ENCODE measurements around the gene NPIPA5. TPM values are rescaled to one million over a fixed set of nuclear protein-coding genes. Genes with fewer than 3 reads are reported as not detected.
"Not testable (repeated sequence)": the region's sequence is repeated elsewhere in the genome, so short reads cannot be mapped to it uniquely, and the experiment has no call there.

Gene NPIPA5
- 10 to 100 TPM; 10.4 to 35.5 (median 17.5) TPM for total RNA-seq

DNA sequence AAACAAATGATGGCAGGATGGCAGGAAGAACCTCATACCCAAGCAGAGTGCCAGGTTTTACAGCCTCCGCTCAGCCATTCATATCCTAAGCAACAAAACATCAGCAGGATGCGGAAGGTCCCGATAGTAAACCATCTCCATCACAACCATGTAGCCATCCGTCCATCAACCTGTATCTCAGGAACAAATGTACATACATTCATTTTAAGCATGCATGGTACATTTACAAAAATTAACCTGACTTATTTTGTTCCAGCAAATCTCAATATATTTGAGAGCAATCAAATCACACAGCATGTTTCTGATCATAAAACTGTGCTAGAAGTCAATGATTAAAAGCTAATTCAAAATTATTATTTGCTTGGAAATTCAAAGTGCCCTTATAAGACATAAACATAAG, at the start of gene NPIPA5:
TSS of gene NPIPA5 (minus strand) at position 101 of the 400 bp plus-strand sequence. CDS start at position 101, 0 bp downstream.
- H3K4me3 ChIP-seq; H3K9me3 ChIP-seq; intact Hi-C loops (cut with DNase I); H3K27me3 ChIP-seq; H3K4me1 ChIP-seq; H3K36me3 ChIP-seq; H3K27ac ChIP-seq (replicated peaks in 1 of 4); DNase-seq (ENCODE audit: extremely low spot score): not testable (repeated sequence)
- WGBS: no CpG with 5 or more reads among the region's 4 CpGs

DNA sequence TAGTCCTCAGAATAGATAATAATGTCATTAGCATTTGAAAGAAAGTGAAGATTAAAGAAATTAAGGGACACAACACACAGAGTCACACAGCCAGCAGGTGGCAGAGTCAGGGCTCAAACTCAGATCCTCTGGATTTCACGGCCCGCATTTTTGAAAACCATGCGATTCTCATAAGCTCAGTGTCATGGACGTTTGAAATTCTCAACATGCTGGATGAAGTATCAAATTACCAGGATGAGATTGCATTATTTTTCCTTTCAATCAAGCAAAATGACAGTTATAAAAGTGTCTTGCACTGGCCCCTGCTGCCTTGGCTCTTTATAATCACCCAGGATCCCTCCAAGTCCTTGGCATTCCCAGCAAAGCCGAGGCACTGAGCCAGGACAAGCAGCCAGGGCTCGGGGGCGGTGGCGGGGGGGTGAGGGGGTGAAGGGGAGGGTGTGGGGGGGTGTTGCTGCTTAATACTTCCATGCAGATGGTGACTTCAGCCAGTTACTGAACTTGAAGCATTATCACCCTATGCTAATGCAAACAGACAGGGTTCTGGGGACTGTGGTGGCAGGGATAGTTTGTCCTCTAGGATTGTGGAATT, 49.6 kb upstream of the NPIPA5 start:
- 18% methylated on average over 8 of the region's 8 CpGs for WGBS
- intact Hi-C loops (cut with DNase I): loop anchor here (10.0 kb wide), 1 partner anchor 187 kb away; no protein-coding TSS in a partner anchor
- Histone ChIP-seq H3K27me3 (no peaks in the 10 kb centered on the region), H3K4me3 (peak overlapping the region; percentile 13 to 36 (median 26)), H3K4me1 (peaks cover 6 to 15% (median 12%) of the 10 kb centered on the region in 4 donors), H3K36me3 (no peaks in the 10 kb centered on the region), H3K9me3 (no peaks in the 10 kb centered on the region), H3K27ac (replicated peaks in 1 of 4) (peak overlapping the region; percentile 3 to 61 (median 52))
- TF ChIP-seq POLR2AphosphoS5 (IDR thresholded peaks at IDR 0.05) (peak; percentile 37 to 59), EP300 (IDR thresholded peaks at IDR 0.05) (no peak)
- TF ChIP-seq, protein P1, sequence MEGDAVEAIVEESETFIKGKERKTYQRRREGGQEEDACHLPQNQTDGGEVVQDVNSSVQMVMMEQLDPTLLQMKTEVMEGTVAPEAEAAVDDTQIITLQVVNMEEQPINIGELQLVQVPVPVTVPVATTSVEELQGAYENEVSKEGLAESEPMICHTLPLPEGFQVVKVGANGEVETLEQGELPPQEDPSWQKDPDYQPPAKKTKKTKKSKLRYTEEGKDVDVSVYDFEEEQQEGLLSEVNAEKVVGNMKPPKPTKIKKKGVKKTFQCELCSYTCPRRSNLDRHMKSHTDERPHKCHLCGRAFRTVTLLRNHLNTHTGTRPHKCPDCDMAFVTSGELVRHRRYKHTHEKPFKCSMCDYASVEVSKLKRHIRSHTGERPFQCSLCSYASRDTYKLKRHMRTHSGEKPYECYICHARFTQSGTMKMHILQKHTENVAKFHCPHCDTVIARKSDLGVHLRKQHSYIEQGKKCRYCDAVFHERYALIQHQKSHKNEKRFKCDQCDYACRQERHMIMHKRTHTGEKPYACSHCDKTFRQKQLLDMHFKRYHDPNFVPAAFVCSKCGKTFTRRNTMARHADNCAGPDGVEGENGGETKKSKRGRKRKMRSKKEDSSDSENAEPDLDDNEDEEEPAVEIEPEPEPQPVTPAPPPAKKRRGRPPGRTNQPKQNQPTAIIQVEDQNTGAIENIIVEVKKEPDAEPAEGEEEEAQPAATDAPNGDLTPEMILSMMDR (IDR thresholded peaks at IDR 0.05): peak; percentile 68 to 84 (median 70)
- DNase-seq (ENCODE audit: extremely low spot score): no peak

DNA sequence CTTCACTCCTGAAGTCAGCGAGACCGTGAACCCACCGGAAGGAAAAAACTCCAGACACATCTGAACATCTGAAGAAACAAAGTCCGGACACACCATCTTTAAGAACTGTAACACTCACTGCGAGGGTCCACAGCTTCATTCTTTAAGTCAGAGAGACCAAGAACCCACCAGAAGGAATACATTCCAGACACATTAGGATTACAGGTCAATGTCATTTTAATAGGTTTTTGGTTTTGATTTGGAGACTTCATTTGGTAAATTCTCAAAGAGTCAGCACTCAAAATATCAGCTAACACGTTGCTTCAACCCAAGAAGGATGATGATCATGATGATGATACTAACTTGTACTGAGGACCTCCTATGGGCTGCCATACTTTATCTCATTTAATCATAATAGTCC, 48.7 kb upstream of the NPIPA5 start:
- H3K27me3 ChIP-seq: no peaks in the 10 kb centered on the region
- no peak overlapping the region for H3K4me3 ChIP-seq
- no peaks in the 10 kb centered on the region for H3K36me3 ChIP-seq
- peaks cover 6 to 15% (median 12%) of the 10 kb centered on the region in 4 donors for H3K4me1 ChIP-seq
- no peak for DNase-seq (ENCODE audit: extremely low spot score)
- intact Hi-C loops (cut with DNase I): loop anchor here (10.0 kb wide), 1 partner anchor 188 kb away; no protein-coding TSS in a partner anchor
- no peak for TF ChIP-seq POLR2A (IDR thresholded peaks at IDR 0.05; ENCODE audit: low read depth)
- TF ChIP-seq, protein P1 (IDR thresholded peaks at IDR 0.05): no peak
- no peak for TF ChIP-seq EP300 (IDR thresholded peaks at IDR 0.05)
- no peak for TF ChIP-seq POLR2AphosphoS5 (IDR thresholded peaks at IDR 0.05)
- WGBS: 74% methylated on average over 6 of the region's 6 CpGs
- H3K27ac ChIP-seq (replicated peaks in 1 of 4): no peak overlapping the region
- no peaks in the 10 kb centered on the region for H3K9me3 ChIP-seq

DNA sequence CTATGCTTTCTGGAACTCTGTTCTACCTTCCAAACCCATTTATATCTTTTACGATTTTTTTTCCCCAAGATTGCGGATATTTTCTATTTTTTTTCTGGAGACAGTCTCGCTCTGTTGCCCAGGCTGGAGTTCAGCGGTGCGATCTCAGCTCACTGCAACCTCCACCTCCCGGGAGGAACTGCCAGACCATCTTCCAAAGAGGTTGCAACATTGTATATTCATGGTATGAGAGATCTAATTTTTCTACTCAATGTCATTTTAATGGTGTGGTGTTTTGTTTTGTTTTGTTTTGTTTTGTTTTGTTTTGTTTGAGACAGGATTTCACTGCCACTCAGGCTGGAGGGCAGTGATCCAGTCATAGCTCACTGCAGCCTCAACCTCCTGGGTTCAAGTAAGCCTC, 47.8 kb upstream of the NPIPA5 start:
- Histone ChIP-seq H3K27ac (replicated peaks in 1 of 4) (no peak overlapping the region), H3K36me3 (no peaks in the 10 kb centered on the region), H3K4me3 (no peak overlapping the region), H3K27me3 (no peaks in the 10 kb centered on the region), H3K4me1 (peaks cover 6 to 15% (median 12%) of the 10 kb centered on the region in 4 donors), H3K9me3 (no peaks in the 10 kb centered on the region)
- intact Hi-C loops (cut with DNase I): loop anchor here (10.0 kb wide), 1 partner anchor 189 kb away; no protein-coding TSS in a partner anchor
- no peak for DNase-seq (ENCODE audit: extremely low spot score)
- WGBS: 89% methylated on average over 6 of the region's 6 CpGs
- TF ChIP-seq POLR2A (IDR thresholded peaks at IDR 0.05; ENCODE audit: low read depth) (no peak), POLR2AphosphoS5 (IDR thresholded peaks at IDR 0.05) (no peak), EP300 (IDR thresholded peaks at IDR 0.05) (no peak)
- TF ChIP-seq, protein P1 (IDR thresholded peaks at IDR 0.05): no peak

DNA sequence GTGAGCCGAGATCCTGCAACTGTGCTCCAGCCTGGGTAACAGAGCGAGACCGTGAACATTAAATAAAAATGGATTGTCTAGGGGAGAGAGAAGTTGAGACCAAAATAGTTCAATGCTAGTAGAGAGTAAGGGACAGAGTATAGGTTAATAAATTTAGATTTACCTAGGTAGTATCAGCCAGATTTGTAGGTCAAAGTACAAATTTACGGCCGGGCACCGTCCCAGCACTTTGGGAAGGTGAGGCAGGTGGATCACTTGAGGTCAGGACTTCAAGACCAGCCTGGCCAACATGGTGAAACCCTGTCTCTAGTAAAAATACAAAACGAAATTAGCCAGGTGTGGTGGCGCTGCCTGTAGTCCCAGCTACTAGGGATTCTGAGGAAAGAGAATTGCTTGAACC, 44.1 kb upstream of the NPIPA5 start:
- Histone ChIP-seq H3K36me3 (no peaks in the 10 kb centered on the region), H3K4me1 (peaks cover 0 to 2% (median under 1%) of the 10 kb centered on the region in 4 donors), H3K4me3 (no peak overlapping the region), H3K27me3 (no peaks in the 10 kb centered on the region), H3K9me3 (no peaks in the 10 kb centered on the region), H3K27ac (replicated peaks in 1 of 4) (no peak overlapping the region)
- DNase-seq (ENCODE audit: extremely low spot score): no peak
- 87% methylated on average over 8 of the region's 8 CpGs for WGBS
- TF ChIP-seq POLR2A (IDR thresholded peaks at IDR 0.05; ENCODE audit: low read depth) (no peak), EP300 (IDR thresholded peaks at IDR 0.05) (no peak), POLR2AphosphoS5 (IDR thresholded peaks at IDR 0.05) (no peak)
- TF ChIP-seq, protein P1 (IDR thresholded peaks at IDR 0.05): no peak
- intact Hi-C loops (cut with DNase I): loop anchor here (10.0 kb wide), 1 partner anchor 193 kb away; no protein-coding TSS in a partner anchor

DNA sequence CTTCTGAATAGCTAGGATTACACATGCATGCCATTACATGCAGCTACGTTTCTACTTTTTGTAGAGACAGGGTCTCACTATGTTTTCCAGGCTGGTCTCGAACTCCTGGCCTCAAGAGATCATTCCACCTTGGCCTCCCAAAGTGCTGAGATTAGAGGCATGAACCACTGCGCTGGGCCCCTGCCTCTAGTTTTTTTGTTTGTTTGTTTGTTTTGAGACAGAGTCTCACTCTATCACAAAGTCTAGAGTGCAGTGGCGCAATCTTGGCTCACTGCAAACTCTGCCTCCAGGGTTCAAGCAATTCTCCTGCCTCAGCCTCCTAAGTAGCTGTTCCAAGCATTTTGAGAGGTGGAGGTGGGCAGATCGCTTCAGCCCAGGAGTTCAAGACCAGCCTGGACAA, 43.6 kb upstream of the NPIPA5 start:
- not testable (repeated sequence) for H3K27me3 ChIP-seq; H3K9me3 ChIP-seq; H3K4me3 ChIP-seq; H3K4me1 ChIP-seq; H3K36me3 ChIP-seq; DNase-seq (ENCODE audit: extremely low spot score); H3K27ac ChIP-seq (replicated peaks in 1 of 4)
- 89% methylated on average over 5 of the region's 5 CpGs for WGBS
- intact Hi-C loops (cut with DNase I): loop anchor here (10.0 kb wide), 1 partner anchor 193 kb away; no protein-coding TSS in a partner anchor
